ENCODE results near the gene DCXR.
A peak's percentile ranks its signal among the peaks of the same experiment; 100 is the strongest.

DNA sequence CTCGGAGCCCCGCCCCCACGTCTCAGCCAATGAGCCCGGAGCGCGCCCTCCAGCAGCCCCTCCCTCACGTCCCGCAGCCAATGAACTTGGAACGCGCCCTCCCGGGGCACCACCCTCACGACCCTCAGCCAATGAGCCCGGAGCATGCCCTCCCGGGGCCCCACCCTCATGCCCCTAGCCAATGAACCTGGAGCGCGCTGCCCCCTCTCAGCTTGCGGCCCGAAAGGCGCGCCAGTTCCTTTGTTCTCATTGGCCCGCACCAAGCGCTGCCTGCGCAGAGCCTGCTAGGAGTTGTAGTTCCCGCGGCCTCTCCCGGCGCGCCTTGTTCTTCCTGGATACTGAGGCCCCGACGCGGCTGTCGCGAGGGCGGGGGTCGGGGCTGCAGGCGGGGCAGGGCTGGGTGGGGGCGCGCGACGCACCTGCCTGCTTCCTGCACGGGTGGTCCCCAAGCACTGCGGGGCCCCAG is 14.5 kb downstream of the DCXR start, which contains the start of gene LRRC45:
- TF ChIP-seq POLR2A (IDR thresholded peaks at IDR 0.05) (no peak), POLR2AphosphoS5 (IDR thresholded peaks at IDR 0.05) (peak in 1 of 2 donors; percentile 13)

Data from upper lobe of left lung (tissue), 4 donors.